Measurements from ENCODE around the gene MLC1.
"Not testable (repeated sequence)": the region's sequence is repeated elsewhere in the genome, so short reads cannot be mapped to it uniquely, and the experiment has no call there.

Gene MLC1

GRCh38 chr22:50087646-50088045 is 2.4 kb upstream of the MLC1 start:
- no peak overlapping the region for H3K4me2 ChIP-seq
- no peak overlapping the region for H3K9ac ChIP-seq
- no peak overlapping the region for H3K4me3 ChIP-seq (IDR thresholded peaks at IDR 0.05; ENCODE audit: insufficient read depth, low read depth, low read length)
- H4K20me1 ChIP-seq (ENCODE audit: insufficient read depth) = no peaks in the 10 kb centered on the region
- no peak for TF ChIP-seq CTCF (conservative IDR thresholded peaks at IDR 0.05; ENCODE audit: low read depth, low read length)
- H3K4me1 ChIP-seq (ENCODE audit: low read depth, poor library complexity, severe bottlenecking) = no peaks in the 10 kb centered on the region
- no peak overlapping the region for H2AFZ ChIP-seq (ENCODE audit: low read depth)
- H3K27me3 ChIP-seq (ENCODE audit: insufficient read depth, low read depth) = peaks cover 4% of the 10 kb centered on the region; the same call in 1 of the 2 replicates
- H3K36me3 ChIP-seq (ENCODE audit: insufficient read depth) = no peaks in the 10 kb centered on the region
- H3K27ac ChIP-seq = no peak overlapping the region
- H3K79me2 ChIP-seq (ENCODE audit: insufficient read depth, low read depth) = no peaks in the 10 kb centered on the region

- H2AFZ ChIP-seq (ENCODE audit: low read depth); H3K9ac ChIP-seq; H3K36me3 ChIP-seq (ENCODE audit: insufficient read depth); H3K4me2 ChIP-seq; H3K4me3 ChIP-seq (IDR thresholded peaks at IDR 0.05; ENCODE audit: insufficient read depth, low read depth, low read length); H3K27me3 ChIP-seq (ENCODE audit: insufficient read depth, low read depth); H3K27ac ChIP-seq; H3K79me2 ChIP-seq (ENCODE audit: insufficient read depth, low read depth); H4K20me1 ChIP-seq (ENCODE audit: insufficient read depth); H3K4me1 ChIP-seq (ENCODE audit: low read depth, poor library complexity, severe bottlenecking): not testable (repeated sequence)
These were observed 1.7 kb upstream of the MLC1 start for GRCh38 chr22:50086975-50087374.

GRCh38 chr22:50086526-50086925 is 1.3 kb upstream of the MLC1 start:
- no peak overlapping the region for H3K27ac ChIP-seq
- no peaks in the 10 kb centered on the region for H3K4me1 ChIP-seq (ENCODE audit: low read depth, poor library complexity, severe bottlenecking)
- no peaks in the 10 kb centered on the region for H3K79me2 ChIP-seq (ENCODE audit: insufficient read depth, low read depth)
- peaks cover 4% of the 10 kb centered on the region; the same call in 1 of the 2 replicates for H3K27me3 ChIP-seq (ENCODE audit: insufficient read depth, low read depth)
- no peak overlapping the region for H3K9ac ChIP-seq
- H3K4me2 ChIP-seq = no peak overlapping the region
- no peak for TF ChIP-seq CTCF (conservative IDR thresholded peaks at IDR 0.05; ENCODE audit: low read depth, low read length)
- H3K4me3 ChIP-seq (IDR thresholded peaks at IDR 0.05; ENCODE audit: insufficient read depth, low read depth, low read length) = no peak overlapping the region
- no peaks in the 10 kb centered on the region for H4K20me1 ChIP-seq (ENCODE audit: insufficient read depth)
- H3K36me3 ChIP-seq (ENCODE audit: insufficient read depth) = no peaks in the 10 kb centered on the region
- no peak overlapping the region for H2AFZ ChIP-seq (ENCODE audit: low read depth)

GRCh38 chr22:50084614-50085021 is 608 bp downstream of the MLC1 start:
- Histone ChIP-seq H3K36me3 (ENCODE audit: insufficient read depth) (no peaks in the 10 kb centered on the region), H3K9ac (no peak overlapping the region), H4K20me1 (ENCODE audit: insufficient read depth) (no peaks in the 10 kb centered on the region), H3K79me2 (ENCODE audit: insufficient read depth, low read depth) (no peaks in the 10 kb centered on the region), H2AFZ (ENCODE audit: low read depth) (no peak overlapping the region), H3K4me2 (no peak overlapping the region), H3K27me3 (ENCODE audit: insufficient read depth, low read depth) (peaks cover 13% of the 10 kb centered on the region; the same call in 1 of the 2 replicates), H3K4me1 (ENCODE audit: low read depth, poor library complexity, severe bottlenecking) (no peaks in the 10 kb centered on the region), H3K4me3 (IDR thresholded peaks at IDR 0.05; ENCODE audit: insufficient read depth, low read depth, low read length) (no peak overlapping the region), H3K27ac (no peak overlapping the region)
- no peak for TF ChIP-seq CTCF (conservative IDR thresholded peaks at IDR 0.05; ENCODE audit: low read depth, low read length)

GRCh38 chr22:50084080-50084477 is 1.1 kb downstream of the MLC1 start:
- H3K79me2 ChIP-seq (ENCODE audit: insufficient read depth, low read depth) = no peaks in the 10 kb centered on the region
- H3K27ac ChIP-seq = no peak overlapping the region
- no peak overlapping the region for H2AFZ ChIP-seq (ENCODE audit: low read depth)
- H3K36me3 ChIP-seq (ENCODE audit: insufficient read depth) = no peaks in the 10 kb centered on the region
- no peak for TF ChIP-seq CTCF (conservative IDR thresholded peaks at IDR 0.05; ENCODE audit: low read depth, low read length)
- H3K9ac ChIP-seq = no peak overlapping the region
- peaks cover 13% of the 10 kb centered on the region; the same call in 1 of the 2 replicates for H3K27me3 ChIP-seq (ENCODE audit: insufficient read depth, low read depth)
- no peaks in the 10 kb centered on the region for H4K20me1 ChIP-seq (ENCODE audit: insufficient read depth)
- no peaks in the 10 kb centered on the region for H3K4me1 ChIP-seq (ENCODE audit: low read depth, poor library complexity, severe bottlenecking)
- H3K4me3 ChIP-seq (IDR thresholded peaks at IDR 0.05; ENCODE audit: insufficient read depth, low read depth, low read length) = no peak overlapping the region
- no peak overlapping the region for H3K4me2 ChIP-seq
